HG03432 (cell line): ENCODE results near the gene FAM53B.
A peak's percentile ranks its signal among the peaks of the same experiment; 100 is the strongest.

ENCODE experiments used
- ATAC-seq: cut with Tn5 transposase; IDR thresholded peaks from one replicate; pipeline ENCODE4 v1.9.1; 2021; ENCODE audit warnings: mild to moderate bottlenecking, moderate library complexity; ENCODE audit not compliant: unreplicated experiment

The FAM53B gene

DNA sequence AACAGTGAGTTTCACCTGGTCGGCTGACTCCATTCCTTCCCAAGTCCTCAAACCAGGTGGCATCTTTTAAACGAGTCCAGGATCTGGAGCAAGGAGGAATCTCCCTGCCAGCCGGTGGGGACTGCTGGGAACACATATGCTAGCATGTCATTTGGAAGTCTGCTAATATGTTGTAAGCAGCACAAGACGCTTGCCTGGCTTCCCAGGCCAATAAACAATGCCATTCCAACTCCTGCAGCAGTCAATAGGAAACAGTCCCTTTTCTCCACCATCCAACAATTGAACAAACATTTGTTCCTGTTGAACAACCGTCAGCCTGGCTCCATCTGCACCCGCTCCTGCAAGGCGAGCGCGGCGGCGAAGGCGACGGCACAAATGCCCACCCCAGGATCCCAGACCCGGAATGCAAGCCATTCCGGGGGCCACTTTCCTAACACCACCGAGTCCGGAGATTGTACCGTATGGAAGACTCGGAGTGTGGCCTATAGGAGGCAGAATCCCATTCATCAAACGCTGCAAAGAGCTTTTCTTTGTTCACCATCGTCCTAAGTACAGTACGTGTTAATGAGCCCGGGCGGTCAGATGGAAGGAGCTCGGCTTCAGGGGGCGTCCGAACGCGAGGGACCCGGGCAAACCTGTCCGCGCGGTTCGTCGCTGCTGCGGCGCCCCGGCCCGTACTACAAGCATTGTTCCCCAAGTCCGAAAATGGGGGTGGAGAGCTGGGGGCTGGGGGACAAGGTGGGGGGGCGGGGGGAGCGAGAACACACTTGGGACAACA lies 1.6 kb downstream of the FAM53B start:
- no peak for ATAC-seq

- ATAC-seq = no peak
Observed at GRCh38 chr10:124741922-124742412, 2.2 kb downstream of the FAM53B start.

- ATAC-seq = peak; percentile 41
Observed at GRCh38 chr10:124741281-124741921, 2.8 kb downstream of the FAM53B start.

- peak; percentile 25 for ATAC-seq
Observed at GRCh38 chr10:124740369-124741280, 3.6 kb downstream of the FAM53B start.

DNA sequence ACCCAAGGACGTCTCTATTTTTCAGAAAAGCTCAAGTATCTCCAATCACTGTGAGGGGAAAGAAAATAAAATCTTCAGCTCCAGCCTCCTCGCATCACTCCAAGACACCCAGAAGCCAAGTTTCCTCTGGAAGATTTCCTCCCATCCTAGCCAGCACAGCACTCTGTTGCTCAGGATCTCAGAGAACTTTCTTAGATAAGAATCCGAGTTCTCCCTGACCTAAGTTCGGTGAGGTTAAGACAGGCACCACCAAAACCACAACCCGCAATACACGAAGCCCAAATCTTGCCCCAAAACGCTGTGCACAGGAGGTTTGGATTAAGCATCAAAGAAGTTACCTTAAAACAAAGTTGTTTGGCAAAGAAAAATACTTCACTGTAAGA lies 4.2 kb downstream of the FAM53B start:
- ATAC-seq = no peak

- ATAC-seq = no peak
Observed at GRCh38 chr10:124739119-124739921, 4.9 kb downstream of the FAM53B start.

- no peak for ATAC-seq
Observed at GRCh38 chr10:124738441-124738840, 5.7 kb downstream of the FAM53B start.

GRCh38 chr10:124737708-124738107 lies 6.5 kb downstream of the FAM53B start:
- ATAC-seq = no peak

DNA sequence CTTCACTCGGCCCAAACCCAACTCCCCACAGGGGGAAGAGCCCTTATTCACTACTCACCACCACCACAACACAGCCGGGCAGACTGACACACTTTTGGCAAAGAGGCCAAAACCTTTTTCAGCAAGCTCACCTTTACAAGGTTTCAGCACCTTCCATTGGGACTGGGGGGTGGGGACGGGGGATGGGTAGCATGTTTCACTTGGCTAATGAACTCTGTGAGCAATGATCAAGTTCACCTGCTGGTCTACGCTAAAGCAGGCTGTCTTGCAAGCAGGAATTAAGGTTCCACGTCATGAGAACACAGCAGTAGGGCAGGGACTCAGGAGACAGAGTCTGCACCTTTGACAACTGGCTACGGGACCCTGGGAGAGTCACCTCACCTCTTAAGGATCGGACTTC lies 7.0 kb downstream of the FAM53B start:
- no peak for ATAC-seq

DNA sequence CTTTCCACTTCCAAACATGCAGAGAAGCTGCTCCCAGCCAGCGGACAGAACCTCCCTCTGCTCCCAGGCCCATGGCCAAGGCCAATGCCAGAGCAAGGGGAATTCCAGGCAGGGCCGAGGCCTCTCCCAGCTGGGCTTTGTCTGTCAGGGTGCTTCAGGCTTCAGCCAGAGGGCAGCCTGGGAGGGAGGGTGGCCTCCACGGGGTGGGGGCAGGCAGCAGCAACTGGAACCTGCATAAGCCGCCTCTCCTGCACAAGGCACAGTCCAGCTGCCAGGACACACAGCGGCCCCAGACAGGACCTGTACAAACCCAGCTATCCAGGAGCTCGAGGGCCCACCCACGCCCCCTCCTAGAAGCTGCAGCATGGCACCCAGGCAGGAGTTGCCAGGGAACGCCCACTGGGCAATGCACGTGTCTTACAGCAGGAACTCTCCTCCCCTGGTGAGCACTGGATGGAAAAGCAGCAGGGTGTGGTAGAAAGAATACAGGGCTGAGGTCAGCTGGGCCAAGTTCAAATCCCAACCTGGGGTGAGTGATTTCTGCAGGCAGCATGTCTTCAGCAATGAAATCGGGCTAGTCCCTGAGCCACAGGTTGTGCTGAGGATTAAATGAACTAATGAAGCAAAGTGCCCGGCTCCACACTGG lies 7.6 kb downstream of the FAM53B start:
- ATAC-seq = no peak

DNA sequence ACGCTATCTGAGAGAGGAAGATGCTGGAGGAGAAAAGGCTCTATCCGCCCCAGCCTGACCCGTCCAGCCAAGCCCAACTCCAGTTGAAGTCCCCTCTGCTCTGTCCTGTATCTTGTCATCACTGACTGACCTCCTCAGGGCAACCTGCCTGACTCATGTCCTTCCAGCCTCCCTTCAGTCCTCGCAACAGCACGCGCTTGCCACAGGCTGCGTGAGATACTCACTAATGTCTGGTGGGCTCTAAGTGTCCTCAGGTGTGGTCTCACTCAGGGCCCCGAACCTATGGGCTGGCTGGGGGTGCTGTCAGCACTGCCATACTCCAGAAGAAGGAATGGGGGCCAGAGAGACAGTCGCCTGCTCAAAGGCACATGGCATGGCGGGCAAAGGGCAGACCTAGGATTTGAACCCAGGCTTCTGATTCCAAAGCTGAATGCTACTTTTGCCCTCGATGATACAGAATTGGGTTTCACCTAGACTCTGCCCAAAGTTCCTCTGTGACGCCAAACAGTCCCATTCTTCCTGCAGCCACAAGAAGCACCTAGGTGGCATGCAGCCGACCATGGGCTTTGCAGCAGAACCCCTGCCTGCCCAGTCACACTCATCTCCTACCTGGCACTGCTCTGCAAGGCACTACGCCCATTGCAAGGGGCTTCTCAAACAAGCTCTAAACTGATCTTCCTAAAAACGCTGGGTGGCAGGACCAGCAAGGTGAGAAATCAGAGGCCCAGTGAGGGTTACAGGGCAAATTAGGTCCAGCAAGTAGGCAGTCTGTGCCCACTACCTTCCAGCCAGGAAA lies 8.5 kb downstream of the FAM53B start:
- ATAC-seq = no peak

GRCh38 chr10:124734311-124735166 lies 9.6 kb downstream of the FAM53B start:
- ATAC-seq = peak; percentile 27

DNA sequence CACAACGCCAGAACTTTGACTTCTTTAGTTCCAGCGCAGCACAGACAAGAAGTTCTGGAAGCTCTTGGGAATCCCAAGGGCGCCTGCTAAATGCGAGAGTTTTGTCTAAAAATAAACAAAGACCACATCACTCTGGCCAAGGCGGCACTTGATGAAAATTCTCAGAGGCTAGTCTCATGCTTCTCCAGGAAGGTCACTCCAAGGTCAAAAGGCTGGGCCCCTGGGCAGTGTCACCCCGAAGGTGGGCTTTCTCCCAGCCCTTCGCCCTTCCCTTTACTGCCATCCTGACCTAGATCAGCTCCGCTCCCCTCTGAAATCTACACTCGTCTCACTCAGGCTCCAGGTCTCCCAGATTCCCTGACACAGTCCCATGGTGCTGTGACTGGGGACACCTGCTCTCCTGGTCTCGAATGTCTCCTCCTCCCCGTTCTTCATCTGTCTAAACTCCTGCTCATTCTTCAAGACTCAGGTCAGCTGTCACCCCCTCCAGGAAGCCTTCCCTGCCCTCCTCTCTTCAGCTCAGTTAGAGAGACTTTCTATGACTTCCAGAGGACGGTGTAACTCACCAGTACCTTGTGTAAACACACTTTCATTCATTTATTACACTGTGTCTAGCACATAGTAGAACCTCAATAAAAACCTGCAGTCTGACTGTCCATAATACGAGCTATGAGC lies 10.5 kb downstream of the FAM53B start:
- no peak for ATAC-seq

GRCh38 chr10:124732931-124733570 lies 11.1 kb downstream of the FAM53B start:
- peak; percentile 66 for ATAC-seq

- ATAC-seq = no peak
Observed at GRCh38 chr10:124731551-124731950, 12.6 kb downstream of the FAM53B start.

DNA sequence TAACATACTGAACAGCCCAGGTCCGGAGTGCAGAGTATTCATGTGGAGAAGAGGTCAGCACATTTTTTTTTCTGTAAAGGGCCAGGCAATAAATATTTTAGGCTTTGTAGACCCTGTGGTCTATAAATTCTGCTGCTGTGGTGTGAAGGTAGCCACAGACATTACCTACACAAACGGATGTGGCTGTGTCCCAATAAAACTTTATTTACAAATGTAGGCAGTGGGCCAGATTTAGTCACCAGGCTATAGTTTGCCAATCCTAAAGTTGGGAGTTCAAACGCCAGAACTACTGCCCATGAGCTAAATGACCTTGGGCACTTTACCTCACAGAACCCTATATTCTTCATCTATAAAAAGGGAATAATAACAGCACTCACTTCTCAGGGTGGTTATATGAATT lies 13.4 kb downstream of the FAM53B start:
- ATAC-seq = no peak
